B cell (primary cell): ENCODE measurements around the gene HES4. TPM values are rescaled to one million over a fixed set of nuclear protein-coding genes. Genes with fewer than 3 reads are reported as not detected.

Experiments used
- ATAC-seq: fragments of 200-7000 bp; cut with Tn5 transposase; one replicate; pipeline ENCODE4 v1.10.0; 2021; ENCODE audit warnings: low read depth, mild to moderate bottlenecking, moderate number of reproducible peaks, moderate library complexity
- CTCF ChIA-PET: fragments of 350-600 bp; sonication (Branson Sonifier 250); formaldehyde crosslinking; loops from one replicate; lab custom pipeline; 2021; ENCODE audit warnings: antibody characterized with exemption, inconsistent platforms; lab: Charles Lee
- POLR2A ChIA-PET: fragments of 350-600 bp; sonication (Branson Sonifier 250); formaldehyde crosslinking; loops from one replicate; lab custom pipeline; 2021; ENCODE audit warnings: antibody characterized with exemption; lab: Charles Lee
- DNase-seq: peaks from one replicate; pipeline ENCODE4 v3.0.0; 2013
- H2AFZ ChIP-seq: 2 replicates; pipeline ENCODE4 v1.6.1; 2012; ENCODE audit warnings: mild to moderate bottlenecking, low read depth, low read length; ENCODE audit not compliant: insufficient read depth, poor library complexity, severe bottlenecking
- H3K27ac ChIP-seq, 2 donors: 1 replicate in 1 of 2; 2 replicates in 1 of 2; pipeline ENCODE4 v1.5.1; 2012 to 2013; ENCODE audit warnings: low read length in 2 of 2, mild to moderate bottlenecking in 2 of 2, moderate library complexity in 1 of 2
- H3K27me3 ChIP-seq, 4 experiments: fragments of 200-600 bp in 1 of 4; sonication (generic) in 1 of 4; replicated peaks in 1 of 4; 1 replicate in 2 of 4; 2 replicates in 2 of 4; pipeline versions ENCODE4 v1.6.1 to v1.7.0; 2013 to 2016; ENCODE audit warnings: low read length in 3 of 4, mild to moderate bottlenecking in 2 of 4, mixed read lengths in 1 of 4, moderate library complexity in 1 of 4; ENCODE audit not compliant: insufficient read depth in 4 of 4, control insufficient read depth in 3 of 4; ENCODE audit errors: control extremely low read depth in 1 of 4
- H3K36me3 ChIP-seq, 2 experiments: replicated peaks in 1 of 2; 1 replicate in 1 of 2; 2 replicates in 1 of 2; pipeline versions ENCODE4 v1.6.1 to v1.7.1; 2013; ENCODE audit warnings: low read length in 1 of 2; ENCODE audit not compliant: insufficient read depth in 2 of 2, control insufficient read depth in 1 of 2; ENCODE audit errors: control extremely low read depth in 1 of 2, extremely low read depth in 1 of 2
- H3K4me1 ChIP-seq, 2 donors: fragments of 200-600 bp in 1 of 2; sonication (generic) in 1 of 2; 1 replicate in 1 of 2; 2 replicates in 1 of 2; pipeline versions ENCODE4 v1.5.1 to v1.6.1; 2013 to 2017; ENCODE audit warnings: low read length in 2 of 2; ENCODE audit not compliant: control insufficient read depth in 2 of 2, insufficient read depth in 2 of 2
- H3K4me2 ChIP-seq: replicated peaks from 2 replicates; pipeline ENCODE3; 2012; ENCODE audit warnings: mild to moderate bottlenecking, low read depth, low read length; ENCODE audit not compliant: poor library complexity, severe bottlenecking
- H3K4me3 ChIP-seq, 5 experiments: fragments of 200-600 bp in 1 of 5; sonication (generic) in 1 of 5; 1 replicate in 3 of 5; 2 replicates in 2 of 5; pipeline versions ENCODE4 v1.5.1 to v1.7.0; 2011 to 2016; ENCODE audit warnings: low read length in 4 of 5, mild to moderate bottlenecking in 4 of 5, low read depth in 2 of 5, control low read depth in 1 of 5, moderate library complexity in 1 of 5; ENCODE audit not compliant: insufficient read depth in 1 of 5; ENCODE audit errors: control extremely low read depth in 1 of 5, extremely low read depth in 1 of 5
- H3K79me2 ChIP-seq: fragments of 200-600 bp; sonication (generic); one replicate; pipeline ENCODE4 v1.6.0; 2016; ENCODE audit warnings: low read length; ENCODE audit not compliant: control insufficient read depth, insufficient read depth
- H3K9ac ChIP-seq: fragments of 200-600 bp; sonication (generic); 2 replicates; pipeline ENCODE4 v1.6.1; 2017; ENCODE audit warnings: mild to moderate bottlenecking, low read length, moderate library complexity
- H3K9me3 ChIP-seq, 3 donors: one replicate each; pipeline versions ENCODE4 v1.6.1 to v1.7.1; 2013; ENCODE audit warnings: low read length in 2 of 3; ENCODE audit not compliant: control insufficient read depth in 2 of 3, insufficient read depth in 1 of 3; ENCODE audit errors: control extremely low read depth in 1 of 3
- H4K20me1 ChIP-seq: 2 replicates; pipeline ENCODE4 v1.6.0; 2012; ENCODE audit warnings: mild to moderate bottlenecking, low read length; ENCODE audit not compliant: insufficient read depth, control insufficient read depth, poor library complexity, severe bottlenecking
- H3K27ac Mint-ChIP-seq: one replicate; pipeline ENCODE4 v1.8.0; 2021; ENCODE audit warnings: mixed read lengths
- H3K27me3 Mint-ChIP-seq: one replicate; pipeline ENCODE4 v1.8.0; 2021; ENCODE audit warnings: mixed read lengths
- H3K4me1 Mint-ChIP-seq: one replicate; pipeline ENCODE4 v1.8.0; 2021; ENCODE audit warnings: mixed read lengths
- H3K4me3 Mint-ChIP-seq: one replicate; pipeline ENCODE4 v1.8.0; 2021; ENCODE audit warnings: mixed read lengths
- H3K9me3 Mint-ChIP-seq: one replicate; pipeline ENCODE4 v1.8.0; 2022; ENCODE audit warnings: mixed read lengths; ENCODE audit not compliant: insufficient read depth
- CTCF ChIP-seq: fragments of 200-600 bp; IDR thresholded peaks from one replicate; pipeline ENCODE4 v1.8.0; 2022; ENCODE audit warnings: antibody characterized with exemption, mild to moderate bottlenecking
- EZH2 ChIP-seq: IDR thresholded peaks from 2 replicates; pipeline ENCODE4 v1.6.1; 2012; ENCODE audit warnings: borderline replicate concordance, low read depth, mild to moderate bottlenecking, moderate library complexity, low read length; ENCODE audit not compliant: insufficient read depth, poor library complexity, severe bottlenecking
- WGBS: methylation state at CpG from one replicate; pipeline ENCODE4 v1.1.5; 2013; ENCODE audit warnings: missing lambda C conversion rate; ENCODE audit not compliant: insufficient coverage; 5-methylcytosine and 5-hydroxymethylcytosine counted together
- intact Hi-C: fragments of 100-400 bp; cut with micrococcal nuclease; formaldehyde crosslinking; loops from one replicate; pipeline ENCODE4 v1.10.0; 2022
- polyA plus RNA-seq: library from polyadenylated mRNA; depleted of rRNA; stranded (reverse); fragments of >200 nt; gene quantifications from 2 replicates; pipeline ENCODE4 v1.2.3, GENCODE V29; 2012
- total RNA-seq, 2 donors: library from RNA; stranded (reverse); fragments of 120-200 nt in 1 of 2; gene quantifications; 1 replicate in 1 of 2; 2 replicates in 1 of 2; pipeline versions ENCODE4 v1.2.3 to v1.2.4, GENCODE V29; 2013 to 2022

Gene HES4
- total and polyA plus RNA-seq, 2 donors (not counting 1 experiment from before 2014, with no cell fraction given): 3.2 to 4.5 TPM

GRCh38 chr1:1040004-1040991 is 40.4 kb upstream of the HES4 start:
- Histone ChIP-seq H4K20me1 (peaks cover 11% of the 10 kb centered on the region), H3K27me3 (peaks cover 0 to 35% (median 10%) of the 10 kb centered on the region in 4 experiments), H2AFZ (peak overlapping the region; percentile 35), H3K4me3 (peak overlapping the region in 4 of 5 experiments; percentile 26 to 56 (median 50)), H3K27ac (no peak overlapping the region), H3K9me3 (peaks cover 0 to 10% (median 0%) of the 10 kb centered on the region in 3 donors), H3K4me1 (peaks cover 25 to 27% of the 10 kb centered on the region in 2 donors), H3K9ac (peak overlapping the region; percentile 58), H3K36me3 (no peaks in the 10 kb centered on the region), H3K4me2 (peak overlapping the region; percentile 91), H3K79me2 (no peaks in the 10 kb centered on the region)
- ATAC-seq: peak; percentile 80
- peak; percentile 60 for TF ChIP-seq EZH2
- no peak for TF ChIP-seq CTCF
- Mint-ChIP-seq H3K4me3 (peak overlapping the region; percentile 82), H3K27ac (peak overlapping the region; percentile 50), H3K4me1 (peaks cover 32% of the 10 kb centered on the region), H3K27me3 (peaks cover 21% of the 10 kb centered on the region), H3K9me3 (no peaks in the 10 kb centered on the region)
- ChIA-PET POLR2A (interaction anchor here (0.9 to 1.5 kb wide), 4 partner anchors 9 to 23 kb away, joined by 3 to 6 read pairs (median 4); partner anchors contain the start of gene AGRN), CTCF (interaction anchor here (0.6 to 4.2 kb wide), 5 partner anchors 10 to 24 kb away, joined by 3 to 29 read pairs (median 3); no protein-coding TSS in a partner anchor)
- intact Hi-C loops: loop anchor here (2.0 kb wide), 1 partner anchor 77 kb away; the partner anchor contains the start of gene C1orf159
- 1% methylated on average over 83 of the region's 99 CpGs for WGBS
- peak; percentile 86 for DNase-seq
